ENCODE measurements around the gene OR13A1. TPM values are rescaled to one million over a fixed set of nuclear protein-coding genes. Genes with fewer than 3 reads are reported as not detected.
"Not testable (repeated sequence)": the region's sequence is repeated elsewhere in the genome, so short reads cannot be mapped to it uniquely, and the experiment has no call there.

The OR13A1 gene
- total RNA-seq, 1 donor from 2014 or later = not detected

DNA sequence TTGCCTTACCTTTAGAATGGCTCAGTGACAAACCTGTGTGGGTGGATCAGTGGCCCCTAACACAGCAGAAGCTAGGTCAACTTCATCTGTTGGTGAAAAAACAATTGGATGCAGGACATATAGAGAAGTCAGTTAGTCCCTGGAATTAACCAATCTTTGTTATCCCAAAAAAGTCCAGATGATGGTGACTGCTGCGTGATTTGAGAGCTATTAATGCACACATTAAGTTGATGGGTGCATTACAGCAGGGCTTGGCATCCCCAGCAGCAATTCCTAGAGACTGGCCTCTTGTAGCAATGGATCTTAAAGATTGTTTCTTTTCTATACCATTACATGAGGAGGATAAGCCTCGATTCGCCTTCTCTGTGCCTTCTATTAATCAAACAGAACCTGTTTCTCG is 33.3 kb downstream of the OR13A1 start:
- intact Hi-C loops (cut with micrococcal nuclease) = no loop called here

DNA sequence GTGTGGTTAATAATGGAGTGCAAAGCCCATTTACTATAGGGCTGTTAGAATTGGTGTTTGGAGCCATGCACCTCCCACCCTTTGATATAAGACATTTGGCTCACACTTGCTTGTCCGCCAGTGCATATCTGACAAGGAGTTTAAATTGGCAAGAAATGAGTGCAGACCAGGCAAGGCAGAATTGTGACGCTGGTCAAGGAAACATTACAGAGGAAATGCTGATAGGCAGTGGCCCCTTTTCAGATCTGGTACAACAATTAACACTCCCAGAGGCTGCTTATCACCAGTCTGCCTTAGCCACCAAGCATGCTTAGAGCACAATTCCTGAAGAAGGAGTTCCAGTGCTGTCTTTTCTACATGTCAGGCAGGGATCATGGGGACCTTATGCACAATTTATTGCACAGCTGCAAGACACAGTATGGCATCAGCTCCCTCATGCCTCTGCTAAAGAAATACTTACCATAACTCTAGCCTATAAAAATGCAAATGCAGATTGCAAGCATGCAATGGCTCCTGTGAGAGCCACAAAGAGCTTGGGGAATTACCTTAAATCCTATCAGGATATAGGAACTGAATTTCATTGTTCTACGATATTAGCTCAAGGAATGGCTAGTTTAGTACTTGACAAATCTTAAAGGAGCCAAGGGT is 35.2 kb downstream of the OR13A1 start:
- intact Hi-C loops (cut with micrococcal nuclease) = no loop called here

DNA sequence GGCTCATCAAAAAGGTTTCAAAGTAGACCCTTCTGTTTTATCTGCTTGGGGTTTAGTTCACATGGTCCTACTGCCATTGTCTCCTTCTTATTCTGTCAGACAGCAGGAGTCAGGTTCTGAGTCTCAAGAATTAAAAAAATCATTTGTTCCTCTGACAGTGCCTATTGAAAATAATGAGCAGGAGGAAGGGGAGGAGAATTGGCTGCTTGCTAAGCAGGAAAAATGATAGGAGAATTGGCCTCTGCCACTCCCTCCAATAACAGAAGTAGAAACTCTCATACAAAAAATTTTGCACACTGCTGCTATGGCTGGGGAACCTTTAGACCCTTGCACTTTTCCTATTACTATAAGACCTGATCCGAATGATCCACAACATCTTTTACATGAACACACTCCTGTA is 35.7 kb downstream of the OR13A1 start:
- intact Hi-C loops (cut with micrococcal nuclease) = no loop called here

DNA sequence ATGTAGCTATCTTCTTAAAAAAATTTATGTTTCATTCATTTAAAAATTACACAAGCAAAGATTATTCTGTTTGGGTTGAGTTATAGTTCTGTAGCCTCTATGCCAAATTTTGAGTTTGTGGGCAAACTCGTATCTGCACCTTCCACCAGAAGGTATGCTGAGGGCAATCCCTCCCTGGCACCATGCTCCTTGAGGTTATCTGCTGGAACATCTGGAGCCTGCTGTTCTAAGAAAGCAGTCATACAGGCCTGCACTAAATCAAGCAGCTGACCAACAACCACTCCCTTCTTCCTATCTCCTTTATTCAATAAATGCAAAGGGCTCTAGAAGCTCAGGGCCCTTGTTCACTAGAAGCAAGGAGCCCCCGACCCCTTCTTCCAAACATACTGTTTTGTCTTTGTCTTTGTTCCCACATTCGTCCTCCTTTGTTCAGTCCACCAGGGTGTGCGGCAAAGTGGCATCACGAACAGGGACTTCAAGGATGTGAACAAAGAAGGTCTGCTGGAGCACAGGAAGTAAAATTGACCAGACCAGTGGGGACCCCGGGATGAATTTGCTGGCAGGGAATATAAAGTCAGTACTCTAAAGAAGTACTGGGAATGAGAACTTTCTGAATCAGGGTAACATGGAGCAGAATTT is 36.4 kb downstream of the OR13A1 start:
- intact Hi-C loops (cut with micrococcal nuclease) = no loop called here

DNA sequence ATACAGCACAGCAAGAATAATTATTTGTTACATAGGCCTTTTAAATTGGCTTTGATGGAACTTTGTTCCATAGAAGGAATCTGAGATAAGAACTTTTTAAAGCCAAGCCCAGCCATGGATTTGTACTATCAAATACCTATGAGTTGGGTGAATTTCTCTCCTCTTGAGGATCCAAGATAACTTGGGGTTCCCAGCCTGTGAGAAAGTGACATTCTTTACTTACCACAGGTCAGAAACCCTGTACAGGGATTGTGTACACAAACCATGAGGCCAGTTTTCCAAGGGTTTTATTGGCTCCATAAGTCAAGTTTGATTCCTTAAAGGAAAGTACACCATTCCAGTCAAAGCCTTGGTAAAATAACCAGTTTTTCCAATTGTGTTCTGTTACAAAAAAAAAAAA is 39.3 kb downstream of the OR13A1 start:
- intact Hi-C loops (cut with micrococcal nuclease) = not testable (repeated sequence)

DNA sequence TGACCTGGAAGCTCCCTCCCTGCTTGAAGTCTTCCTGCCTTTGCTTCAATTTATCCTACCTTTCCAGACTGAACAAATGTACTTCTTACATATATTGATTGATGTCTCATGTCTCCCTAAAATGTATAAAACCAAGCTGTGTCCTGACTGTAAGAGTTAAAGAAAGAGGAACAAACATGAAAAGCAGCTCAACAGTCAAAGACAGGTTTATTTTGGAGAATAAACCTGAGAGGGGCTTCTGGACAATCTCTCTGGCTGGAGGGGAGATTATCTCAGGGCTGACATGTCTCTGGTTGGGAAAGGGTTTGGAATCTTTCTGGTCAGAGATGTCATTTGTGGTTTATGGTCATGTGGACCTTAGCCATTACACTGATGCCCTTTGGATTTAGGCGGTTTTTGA is 41.0 kb downstream of the OR13A1 start:
- intact Hi-C loops (cut with micrococcal nuclease) = no loop called here

DNA sequence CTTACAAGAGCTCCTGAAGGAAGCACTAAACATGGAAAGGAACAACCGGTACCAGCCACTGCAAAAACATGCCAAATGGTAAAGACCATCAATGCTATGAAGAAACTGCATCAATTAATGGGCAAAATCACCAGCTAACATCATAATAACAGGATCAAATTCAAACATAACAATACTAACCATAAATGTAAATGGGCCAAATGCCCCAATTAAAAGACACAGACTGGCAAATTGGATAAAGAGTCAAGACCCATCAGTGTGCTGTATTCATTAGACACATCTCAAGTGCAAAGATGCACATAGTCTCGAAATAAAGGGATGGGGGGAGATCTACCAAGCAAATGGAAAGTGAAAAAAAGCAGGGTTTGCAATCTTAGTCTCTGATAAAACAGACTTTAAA is 47.6 kb downstream of the OR13A1 start:
- intact Hi-C loops (cut with micrococcal nuclease) = not testable (repeated sequence)

DNA sequence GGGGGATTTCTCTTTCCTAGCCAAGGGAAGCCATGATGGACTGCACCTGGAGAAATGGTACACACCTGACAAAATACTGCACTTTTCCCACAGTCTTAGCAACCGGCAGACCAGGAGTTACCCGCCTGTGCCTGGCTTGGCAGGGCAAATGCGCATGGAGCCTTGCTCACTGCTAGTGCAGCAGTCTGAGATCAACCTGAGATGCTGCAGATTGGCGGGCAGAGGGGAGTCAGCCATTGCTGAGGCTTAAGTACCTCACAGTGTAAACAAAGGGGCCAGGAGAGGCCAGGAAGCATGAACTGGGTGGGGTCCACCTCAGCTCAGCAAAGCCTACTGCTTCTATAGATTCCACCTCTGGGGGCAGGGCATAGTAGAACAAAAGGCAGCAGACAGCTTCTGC is 49.4 kb downstream of the OR13A1 start:
- intact Hi-C loops (cut with micrococcal nuclease) = no loop called here

DNA sequence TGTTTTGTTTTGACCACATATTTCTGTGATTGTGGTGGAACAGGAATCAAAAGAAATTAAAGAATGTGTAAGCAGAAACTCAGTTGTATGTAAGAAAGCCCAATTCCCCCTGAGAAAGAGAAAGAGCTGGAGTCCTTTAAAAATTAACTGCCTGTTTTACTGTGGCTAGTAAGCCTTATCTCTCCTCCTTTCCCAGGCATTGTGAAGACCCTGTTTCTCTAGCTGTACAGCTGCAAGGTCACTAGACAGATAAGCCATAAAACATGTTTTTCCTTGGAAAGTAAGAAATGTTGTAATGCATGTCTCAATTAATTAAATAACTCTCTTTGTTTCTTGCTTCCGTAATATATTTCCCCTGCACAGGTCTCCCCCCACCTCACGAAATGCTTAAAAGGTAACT is 53.5 kb downstream of the OR13A1 start:
- intact Hi-C loops (cut with micrococcal nuclease) = no loop called here

DNA sequence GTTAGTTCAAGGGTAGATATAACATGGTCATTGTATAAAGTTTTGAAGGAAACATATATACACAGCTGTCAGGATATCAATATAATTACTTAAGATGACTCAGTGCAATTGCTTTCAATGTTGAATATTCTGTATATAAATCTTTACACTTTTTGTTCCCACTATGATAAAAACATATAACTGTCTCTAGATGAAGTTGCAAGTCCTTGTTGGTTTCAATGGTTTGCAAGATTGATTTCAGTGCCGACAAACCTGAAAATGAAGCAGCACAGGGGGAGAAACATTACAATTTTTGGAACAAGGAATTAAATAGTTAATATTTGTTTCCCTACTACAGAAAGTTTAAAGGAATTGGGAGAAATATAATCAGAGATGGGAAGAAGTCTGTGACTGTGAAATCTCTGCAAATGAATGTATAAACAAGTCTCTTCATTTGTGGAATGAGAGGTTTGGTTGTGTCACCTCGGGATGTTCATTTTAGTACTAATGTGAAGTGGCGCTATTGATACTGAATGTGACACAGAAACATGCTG is 54.1 kb downstream of the OR13A1 start:
- intact Hi-C loops (cut with micrococcal nuclease) = no loop called here

DNA sequence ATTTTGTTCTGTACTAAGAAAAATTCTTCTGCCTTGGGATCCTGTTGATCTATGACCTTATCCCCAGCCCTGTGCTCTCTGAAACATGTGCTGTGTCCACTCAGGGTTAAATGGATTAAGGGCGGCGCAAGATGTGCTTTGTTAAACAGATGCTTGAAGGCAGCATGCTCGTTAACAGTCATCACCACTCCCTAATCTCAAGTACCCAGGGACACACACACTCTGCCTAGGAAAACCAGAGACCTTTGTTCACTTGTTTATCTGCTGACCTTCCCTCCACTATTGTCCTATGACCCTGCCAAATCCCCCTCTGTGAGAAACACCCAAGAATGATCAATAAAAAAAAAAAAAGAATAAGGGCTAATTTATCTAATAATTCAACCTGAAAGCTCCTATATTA is 54.8 kb downstream of the OR13A1 start:
- intact Hi-C loops (cut with micrococcal nuclease) = not testable (repeated sequence)

DNA sequence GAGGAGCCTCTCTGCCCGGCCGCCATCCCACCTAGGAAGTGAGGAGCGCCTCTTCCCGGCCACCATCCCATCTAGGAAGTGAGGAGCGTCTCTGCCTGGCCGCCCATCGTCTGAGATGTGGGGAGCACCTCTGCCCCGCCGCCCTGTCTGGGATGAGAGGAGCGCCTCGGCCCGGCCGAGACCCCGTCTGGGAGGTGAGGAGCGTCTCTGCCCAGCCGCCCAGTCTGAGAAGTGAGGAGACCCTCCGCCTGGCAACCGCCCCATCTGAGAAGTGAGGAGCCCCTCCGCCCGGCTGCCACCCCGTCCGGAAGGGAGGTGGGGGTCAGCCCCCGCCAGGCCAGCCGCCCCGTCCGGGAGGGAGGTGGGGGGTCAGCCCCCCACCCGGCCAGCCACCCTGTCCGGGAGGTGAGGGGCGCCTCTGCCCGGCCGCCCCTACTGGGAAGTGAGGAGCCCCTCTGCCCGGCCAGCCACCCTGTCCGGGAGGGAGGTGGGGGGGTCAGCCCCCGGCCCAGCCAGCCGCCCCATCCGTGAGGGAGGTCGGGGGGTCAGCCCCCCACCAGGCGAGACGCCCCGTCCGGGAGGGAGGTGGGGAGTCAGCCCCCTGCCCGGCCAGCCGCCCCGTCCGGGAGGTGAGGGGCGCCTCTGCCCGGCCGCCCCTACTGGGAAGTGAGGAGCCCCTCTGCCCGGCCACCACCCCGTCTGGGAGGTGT is 55.5 kb downstream of the OR13A1 start:
- intact Hi-C loops (cut with micrococcal nuclease) = not testable (repeated sequence)

DNA sequence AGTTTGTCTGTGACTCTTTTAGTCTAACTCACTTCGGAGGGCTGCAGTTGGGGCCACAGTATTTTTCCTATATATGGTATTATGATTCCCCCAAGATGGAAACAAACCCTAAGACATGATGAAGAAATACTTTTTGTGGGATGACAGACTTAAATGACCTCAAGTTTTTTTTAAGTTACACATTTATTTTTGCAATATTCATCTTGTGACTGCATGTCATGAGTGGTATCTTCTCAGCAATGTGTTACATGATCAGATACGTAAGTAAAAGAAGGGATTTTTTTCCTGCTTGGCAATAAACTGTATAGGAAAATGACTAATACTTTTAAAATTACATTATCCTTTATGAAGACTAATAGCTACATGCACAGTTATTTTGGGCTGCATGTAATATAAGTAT is 57.8 kb downstream of the OR13A1 start:
- intact Hi-C loops (cut with micrococcal nuclease) = no loop called here

DNA sequence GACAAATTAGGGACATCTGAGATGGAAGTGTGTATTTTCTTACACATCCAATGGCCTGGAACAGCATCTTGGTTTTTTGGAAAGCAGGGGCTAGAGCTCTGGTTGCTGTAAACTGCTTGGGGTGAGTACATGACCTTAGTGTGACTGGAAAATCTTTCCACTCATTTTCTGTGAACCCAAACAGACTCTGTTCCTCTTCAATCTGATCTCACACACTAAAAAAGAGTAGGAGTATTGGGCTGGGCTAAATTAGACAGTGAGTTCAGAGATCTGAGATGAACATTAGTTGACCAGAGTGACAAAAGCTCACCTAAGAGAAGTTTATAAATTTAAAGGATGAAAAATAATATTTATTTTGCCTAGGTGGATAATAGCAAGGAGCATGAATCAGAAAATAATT is 59.2 kb downstream of the OR13A1 start:
- intact Hi-C loops (cut with micrococcal nuclease) = no loop called here

DNA sequence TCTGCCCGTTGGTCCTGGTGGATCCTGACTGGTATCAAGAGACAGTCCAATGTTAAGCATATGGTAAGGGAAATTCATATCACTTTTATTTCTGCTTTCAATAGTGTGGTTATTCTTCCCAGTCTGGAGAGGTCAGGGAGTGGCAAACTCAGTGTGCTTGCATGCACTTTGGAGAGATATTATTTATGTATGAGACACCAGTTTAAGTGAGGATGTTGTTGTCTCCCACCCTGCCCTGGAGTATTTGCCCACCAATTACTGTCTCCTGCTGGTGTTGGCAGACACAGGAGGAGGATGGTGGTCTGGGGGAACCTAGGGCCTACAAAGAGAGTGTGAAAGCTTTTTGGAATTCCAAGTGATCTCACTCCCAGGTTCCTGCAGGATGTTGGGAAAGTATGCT is 59.7 kb downstream of the OR13A1 start:
- intact Hi-C loops (cut with micrococcal nuclease) = no loop called here

DNA sequence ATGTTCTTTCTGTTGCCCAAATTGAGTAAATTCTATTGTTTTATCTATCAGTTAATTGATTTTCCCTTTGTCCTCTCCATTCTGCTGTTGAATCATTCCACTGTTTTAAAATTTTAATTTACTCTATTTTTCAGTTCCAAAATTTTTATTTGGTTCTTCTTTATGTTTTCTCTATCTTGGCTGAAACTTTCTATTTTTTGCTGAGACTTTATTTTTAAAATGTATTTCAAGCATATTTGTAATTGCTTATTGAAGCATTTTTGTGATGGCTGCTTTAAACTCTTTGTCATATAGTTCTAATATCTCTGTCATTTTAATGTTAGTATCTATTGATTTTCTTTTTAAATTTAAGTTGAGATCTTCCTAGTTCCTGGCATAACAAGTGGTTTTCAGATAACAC is 60.5 kb downstream of the OR13A1 start:
- intact Hi-C loops (cut with micrococcal nuclease) = loop anchor here (5.0 kb wide), 1 partner anchor 417 kb away; the partner anchor contains the start of gene ZFAND4

DNA sequence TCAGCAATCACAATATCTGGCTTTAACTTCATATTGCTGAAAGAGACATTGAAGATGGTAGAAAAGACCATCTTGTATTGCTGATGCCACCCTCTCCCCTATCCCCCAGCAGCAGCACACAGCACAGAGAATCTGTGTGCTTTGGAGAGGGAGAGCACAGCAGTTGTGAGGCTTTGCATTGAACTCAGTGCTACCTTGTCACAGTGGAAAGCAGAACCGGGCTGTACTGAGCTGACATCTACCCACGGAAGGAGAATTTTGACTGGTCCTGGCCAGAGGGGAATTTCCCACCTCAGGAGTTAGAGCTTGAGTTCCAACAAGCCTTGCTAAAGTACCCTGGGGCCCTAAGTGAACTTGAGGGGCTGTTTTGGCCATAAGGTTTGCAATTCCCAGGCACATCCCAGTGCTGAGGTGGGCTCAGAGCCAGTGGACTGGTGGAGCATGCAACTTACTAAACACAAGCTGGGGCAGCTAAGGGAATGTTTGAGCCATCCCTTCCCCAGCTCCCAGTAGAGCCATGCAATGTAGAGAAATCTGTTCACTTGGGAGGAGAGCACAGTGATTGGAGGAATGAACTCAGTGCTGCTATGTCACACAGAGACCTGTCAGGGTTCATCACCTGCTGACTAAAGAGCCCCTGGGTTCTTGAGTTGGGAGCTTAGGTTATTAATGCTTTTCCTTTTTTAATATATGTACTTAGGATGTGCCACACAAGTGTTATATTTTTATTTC is 62.1 kb downstream of the OR13A1 start:
- intact Hi-C loops (cut with micrococcal nuclease) = loop anchor here (5.0 kb wide), 1 partner anchor 419 kb away; the partner anchor contains the start of gene ZFAND4

All from T-helper 2 cell treated with Interferon-gamma antibody and Interleukin-4, amounts not matched to agents 100 ng/mL and 5 ng/mL, for 36 hours (primary cell).